Effector memory CD4-positive, alpha-beta T cell (primary cell): ENCODE measurements around the gene SLC66A3.

ENCODE experiments used
- DNase-seq, 3 donors: peaks; one replicate each; pipeline ENCODE4 v3.0.0-alpha.2; 2020
- H3K27ac ChIP-seq: 2 replicates; pipeline ENCODE4 v1.7.0; 2013; ENCODE audit warnings: mild to moderate bottlenecking, low read length, moderate library complexity; ENCODE audit not compliant: insufficient read depth, poor library complexity, severe bottlenecking
- H3K27me3 ChIP-seq: replicated peaks from 2 replicates; pipeline ENCODE4 v1.7.0; 2013; ENCODE audit warnings: mild to moderate bottlenecking, low read length; ENCODE audit not compliant: insufficient read depth, control insufficient read depth, poor library complexity, severe bottlenecking
- H3K36me3 ChIP-seq: 2 replicates; pipeline ENCODE4 v1.7.0; 2013; ENCODE audit warnings: mild to moderate bottlenecking, low read length, moderate library complexity; ENCODE audit not compliant: control insufficient read depth, insufficient read depth
- H3K4me1 ChIP-seq: 2 replicates; pipeline ENCODE4 v1.7.0; 2013; ENCODE audit warnings: low read length, mild to moderate bottlenecking; ENCODE audit not compliant: control insufficient read depth, insufficient read depth, poor library complexity, severe bottlenecking
- H3K4me3 ChIP-seq: 2 replicates; pipeline ENCODE4 v1.7.0; 2013; ENCODE audit warnings: low read length, low read depth, mild to moderate bottlenecking; ENCODE audit not compliant: insufficient read depth, poor library complexity, severe bottlenecking
- H3K9me3 ChIP-seq: 2 replicates; pipeline ENCODE4 v1.7.0; 2013; ENCODE audit warnings: mild to moderate bottlenecking, low read length, moderate library complexity; ENCODE audit not compliant: control insufficient read depth

SLC66A3 gene

DNA sequence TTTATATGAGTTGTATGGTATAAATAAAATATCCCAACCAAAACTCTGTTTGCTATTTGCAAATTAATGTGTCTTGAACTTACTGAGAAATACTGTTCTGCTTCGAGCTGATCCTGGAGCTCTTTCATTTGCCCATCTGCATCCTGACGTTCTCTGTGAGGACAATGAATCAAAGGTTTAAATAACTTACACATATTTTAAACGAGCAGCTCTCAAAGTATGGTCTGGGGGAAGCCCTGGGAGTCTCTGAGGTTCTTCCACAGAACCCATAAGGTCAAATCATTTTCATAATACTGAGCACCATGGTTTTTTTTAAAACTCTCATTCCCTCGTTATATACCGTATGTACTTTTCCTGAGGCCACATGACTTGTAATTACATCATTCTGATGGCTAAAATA is 46.7 kb downstream of the SLC66A3 start:
- H3K4me3 ChIP-seq, result no peak overlapping the region

DNA sequence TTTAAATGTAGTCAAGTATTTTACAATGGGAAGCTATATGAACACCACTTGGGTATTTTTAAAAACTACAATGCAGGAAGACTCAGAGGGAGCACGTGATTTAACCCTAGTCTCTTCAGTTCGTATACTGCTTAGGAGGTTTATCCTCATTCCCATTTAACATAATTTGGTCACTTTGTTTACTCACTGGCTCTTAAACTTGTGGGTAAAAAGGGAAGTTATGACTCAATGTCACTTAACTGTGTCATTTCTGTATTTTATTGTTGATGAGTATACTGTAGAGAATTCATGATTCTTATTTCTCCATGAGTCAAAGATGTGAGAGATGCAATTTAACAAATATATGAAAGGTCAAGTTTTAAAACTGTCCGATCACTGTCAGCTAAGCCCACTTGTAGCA is 48.2 kb downstream of the SLC66A3 start:
- DNase-seq, result no peak
- Histone ChIP-seq H3K27ac (no peak overlapping the region), H3K27me3 (no peaks in the 10 kb centered on the region), H3K36me3 (peaks cover 7% of the 10 kb centered on the region), H3K9me3 (no peaks in the 10 kb centered on the region), H3K4me1 (no peaks in the 10 kb centered on the region), H3K4me3 (no peak overlapping the region)

More for the DNA sequence above, 46.7 kb downstream of the SLC66A3 start:
- DNase-seq, result no peak
- Histone ChIP-seq H3K27ac (no peak overlapping the region), H3K36me3 (peaks cover 8% of the 10 kb centered on the region), H3K9me3 (no peaks in the 10 kb centered on the region), H3K27me3 (no peaks in the 10 kb centered on the region), H3K4me1 (no peaks in the 10 kb centered on the region)

DNA sequence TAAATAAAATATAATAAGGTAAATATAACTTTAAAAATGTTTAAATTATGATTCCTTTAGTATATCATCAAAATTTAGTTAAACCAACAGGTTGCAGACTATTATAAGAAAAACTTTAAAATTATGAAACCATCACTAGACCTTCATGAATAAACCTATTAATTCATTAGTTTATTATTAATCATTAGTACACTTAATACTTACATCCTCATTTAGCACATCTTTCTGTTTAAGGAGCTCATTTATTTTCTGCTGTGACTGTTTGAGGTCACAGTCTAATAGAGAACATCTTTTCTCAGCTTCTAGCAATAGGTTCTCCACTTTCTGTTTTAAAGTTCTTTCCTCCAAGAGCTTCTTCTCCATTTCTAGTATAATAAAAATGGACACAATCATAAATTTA is 52.8 kb downstream of the SLC66A3 start:
- peaks cover 8% of the 10 kb centered on the region for H3K36me3 ChIP-seq
- no peak for DNase-seq

DNA sequence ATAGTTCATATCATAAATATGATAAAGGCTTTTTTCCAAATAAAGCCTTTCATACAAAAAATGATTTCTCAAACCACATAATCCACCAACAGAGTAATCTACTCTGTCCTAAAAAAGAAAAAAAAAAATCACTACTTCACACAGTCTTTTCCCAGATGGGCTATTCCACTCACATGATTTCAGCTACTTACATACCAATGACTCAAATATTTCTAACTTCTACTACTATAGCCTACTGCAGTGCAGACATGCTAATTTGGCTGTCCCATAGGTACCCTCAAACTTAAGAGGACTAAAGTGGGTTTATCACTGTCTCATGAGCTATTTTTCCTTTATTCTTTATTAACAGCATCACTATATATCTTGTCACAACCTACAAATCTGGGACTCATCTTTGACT is 57.4 kb downstream of the SLC66A3 start:
- Histone ChIP-seq H3K27ac (no peak overlapping the region), H3K27me3 (no peaks in the 10 kb centered on the region), H3K4me1 (no peaks in the 10 kb centered on the region), H3K9me3 (no peaks in the 10 kb centered on the region), H3K36me3 (peaks cover 26% of the 10 kb centered on the region), H3K4me3 (no peak overlapping the region)
- no peak for DNase-seq

More for the DNA sequence above, 52.8 kb downstream of the SLC66A3 start:
- Histone ChIP-seq H3K27ac (no peak overlapping the region), H3K4me1 (no peaks in the 10 kb centered on the region), H3K27me3 (no peaks in the 10 kb centered on the region), H3K9me3 (no peaks in the 10 kb centered on the region), H3K4me3 (no peak overlapping the region)

DNA sequence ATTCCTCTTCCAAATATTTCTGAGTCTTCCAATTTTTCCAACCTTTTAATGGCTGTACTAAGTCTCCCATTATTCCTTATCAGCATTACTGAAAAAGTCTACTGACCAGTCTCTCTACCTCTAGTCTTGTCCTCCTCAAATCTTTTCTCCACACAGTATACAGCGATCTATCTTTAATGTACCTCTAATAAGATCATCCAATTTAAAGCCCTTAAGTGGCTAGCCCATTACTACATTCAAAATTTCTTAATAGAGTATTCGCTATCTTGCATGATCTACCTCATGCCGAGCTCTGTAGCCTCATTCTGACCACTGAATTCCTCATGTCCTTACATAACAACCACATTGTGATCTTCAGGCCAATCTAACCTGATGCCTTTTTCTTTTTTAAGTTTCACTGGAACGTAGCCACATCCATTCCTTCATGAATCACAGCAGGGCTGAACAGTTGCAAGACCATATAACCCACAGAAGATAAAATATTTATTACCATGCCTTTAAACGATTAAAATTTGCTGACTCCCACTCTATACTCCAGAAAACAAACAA is 57.9 kb downstream of the SLC66A3 start:
- H3K27ac ChIP-seq, result no peak overlapping the region
- H3K27me3 ChIP-seq, result no peaks in the 10 kb centered on the region
- peaks cover 26% of the 10 kb centered on the region for H3K36me3 ChIP-seq
- H3K9me3 ChIP-seq, result no peaks in the 10 kb centered on the region
- no peaks in the 10 kb centered on the region for H3K4me1 ChIP-seq
- no peak for DNase-seq
- H3K4me3 ChIP-seq, result no peak overlapping the region

DNA sequence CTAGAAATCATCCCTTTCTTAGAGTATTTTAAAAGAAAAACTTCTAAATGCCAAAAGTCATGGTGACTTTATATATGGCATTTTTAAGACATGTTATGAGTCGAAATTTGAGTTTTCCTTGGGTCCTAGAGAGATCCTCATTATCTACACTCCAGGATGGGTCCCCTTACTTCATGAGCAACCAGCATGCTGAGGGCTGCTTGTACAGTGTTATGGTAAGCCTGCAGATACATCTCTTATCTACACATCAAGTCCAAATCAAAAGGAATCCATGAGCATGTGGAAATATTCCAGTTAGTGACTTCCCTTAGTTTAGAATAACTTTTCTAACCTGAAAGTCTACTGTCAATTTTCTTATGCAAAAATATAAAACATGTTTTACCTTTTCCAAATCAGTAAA is 58.7 kb downstream of the SLC66A3 start:
- no peak for DNase-seq
- no peaks in the 10 kb centered on the region for H3K4me1 ChIP-seq
- H3K36me3 ChIP-seq, result peaks cover 26% of the 10 kb centered on the region
- H3K9me3 ChIP-seq, result no peaks in the 10 kb centered on the region
- H3K27ac ChIP-seq, result no peak overlapping the region
- H3K27me3 ChIP-seq, result no peaks in the 10 kb centered on the region
- H3K4me3 ChIP-seq, result no peak overlapping the region

DNA sequence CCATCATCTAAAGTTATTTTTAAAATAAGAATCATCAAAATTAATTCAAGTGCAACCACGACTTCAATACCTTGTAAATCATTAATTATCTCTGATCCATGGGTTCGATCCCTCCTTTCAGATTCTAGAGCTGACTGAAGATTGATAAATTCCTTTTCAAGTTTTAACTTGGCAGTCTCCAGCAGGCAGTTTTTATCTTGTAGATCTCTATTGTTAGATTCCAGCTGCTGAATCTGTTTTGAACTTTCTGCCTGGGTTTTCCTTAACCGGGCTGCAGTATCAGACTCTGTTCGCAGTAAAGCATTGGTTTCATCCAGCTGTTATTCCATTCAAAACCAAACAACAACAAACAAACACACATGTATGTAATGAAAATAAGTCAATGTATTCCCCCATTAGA is 59.5 kb downstream of the SLC66A3 start:
- Histone ChIP-seq H3K4me3 (no peak overlapping the region), H3K9me3 (no peaks in the 10 kb centered on the region), H3K27me3 (no peaks in the 10 kb centered on the region), H3K36me3 (peaks cover 26% of the 10 kb centered on the region), H3K27ac (no peak overlapping the region), H3K4me1 (no peaks in the 10 kb centered on the region)
- DNase-seq, result no peak

DNA sequence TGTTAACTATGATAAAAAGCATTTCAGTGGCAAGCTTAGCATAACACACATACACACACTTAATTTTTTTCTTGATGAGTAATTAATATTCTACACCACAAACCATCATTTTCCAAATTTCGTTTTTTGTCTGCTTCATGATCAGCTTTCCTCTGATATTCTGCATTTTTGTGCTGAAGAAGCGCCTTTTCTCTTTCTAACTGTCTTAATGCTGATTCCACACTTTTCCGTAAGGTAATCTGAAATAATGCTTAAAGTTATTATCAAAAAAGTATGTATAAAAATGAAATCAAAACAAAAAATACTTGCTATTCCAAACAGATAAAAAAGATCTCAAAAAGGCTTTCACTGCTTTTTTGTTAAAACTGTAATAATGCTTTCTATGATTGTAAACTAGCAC is 60.1 kb downstream of the SLC66A3 start:
- no peak for DNase-seq
- Histone ChIP-seq H3K27me3 (no peaks in the 10 kb centered on the region), H3K27ac (no peak overlapping the region), H3K4me3 (no peak overlapping the region), H3K9me3 (no peaks in the 10 kb centered on the region), H3K36me3 (peaks cover 29% of the 10 kb centered on the region), H3K4me1 (no peaks in the 10 kb centered on the region)

DNA sequence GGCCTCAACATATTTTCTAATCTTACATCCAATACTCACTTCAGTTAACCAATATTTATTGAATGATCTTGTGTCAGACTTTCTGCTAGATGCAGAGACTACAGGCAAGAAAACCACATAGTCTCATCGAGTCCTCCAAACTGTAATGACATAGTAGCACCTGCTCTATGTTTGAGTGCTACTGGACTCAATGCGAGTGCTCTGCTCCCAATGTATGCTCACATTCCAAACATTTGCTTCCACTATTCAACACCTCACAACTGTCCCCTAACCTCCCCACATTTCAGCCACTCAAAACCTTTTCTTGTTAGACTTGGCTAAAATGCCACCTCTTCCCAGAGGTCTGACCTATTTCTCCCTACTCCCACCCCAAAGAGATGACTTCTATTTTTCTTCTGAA is 65.2 kb downstream of the SLC66A3 start:
- peaks cover 17% of the 10 kb centered on the region for H3K36me3 ChIP-seq
- no peak for DNase-seq
- H3K27ac ChIP-seq, result no peak overlapping the region
- no peaks in the 10 kb centered on the region for H3K9me3 ChIP-seq
- H3K4me3 ChIP-seq, result no peak overlapping the region
- H3K4me1 ChIP-seq, result no peaks in the 10 kb centered on the region
- no peaks in the 10 kb centered on the region for H3K27me3 ChIP-seq

DNA sequence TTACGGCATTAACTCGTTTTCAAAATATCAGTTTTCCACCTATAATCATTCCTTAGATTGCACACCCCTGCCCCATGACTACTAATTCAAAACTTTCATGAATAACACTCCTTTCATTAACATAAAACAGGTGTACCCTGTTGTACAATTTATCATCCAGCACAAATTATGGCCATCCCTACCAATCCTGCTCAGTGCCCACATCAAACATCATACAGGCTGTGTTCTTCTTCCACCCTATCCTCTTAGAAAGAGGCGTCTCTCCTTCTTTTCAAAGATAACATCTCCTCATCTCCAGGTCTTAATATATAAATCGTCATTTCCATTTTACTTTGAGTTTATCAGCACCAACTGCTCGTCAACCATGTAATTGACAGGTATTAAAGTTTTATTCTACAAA is 67.6 kb downstream of the SLC66A3 start:
- H3K36me3 ChIP-seq, result peaks cover 10% of the 10 kb centered on the region
- H3K27ac ChIP-seq, result no peak overlapping the region
- DNase-seq, result no peak
- no peaks in the 10 kb centered on the region for H3K4me1 ChIP-seq
- no peaks in the 10 kb centered on the region for H3K27me3 ChIP-seq
- no peaks in the 10 kb centered on the region for H3K9me3 ChIP-seq
- H3K4me3 ChIP-seq, result no peak overlapping the region
